Measurements from ENCODE around the gene PBRM1. TPM values are rescaled to one million over a fixed set of nuclear protein-coding genes. Genes with fewer than 3 reads are reported as not detected.
"Not testable (repeated sequence)": the region's sequence is repeated elsewhere in the genome, so short reads cannot be mapped to it uniquely, and the experiment has no call there.

The PBRM1 gene
- total RNA-seq (2012; rRNA removed), result 45.9 and 48.5 TPM in 2 replicates

DNA sequence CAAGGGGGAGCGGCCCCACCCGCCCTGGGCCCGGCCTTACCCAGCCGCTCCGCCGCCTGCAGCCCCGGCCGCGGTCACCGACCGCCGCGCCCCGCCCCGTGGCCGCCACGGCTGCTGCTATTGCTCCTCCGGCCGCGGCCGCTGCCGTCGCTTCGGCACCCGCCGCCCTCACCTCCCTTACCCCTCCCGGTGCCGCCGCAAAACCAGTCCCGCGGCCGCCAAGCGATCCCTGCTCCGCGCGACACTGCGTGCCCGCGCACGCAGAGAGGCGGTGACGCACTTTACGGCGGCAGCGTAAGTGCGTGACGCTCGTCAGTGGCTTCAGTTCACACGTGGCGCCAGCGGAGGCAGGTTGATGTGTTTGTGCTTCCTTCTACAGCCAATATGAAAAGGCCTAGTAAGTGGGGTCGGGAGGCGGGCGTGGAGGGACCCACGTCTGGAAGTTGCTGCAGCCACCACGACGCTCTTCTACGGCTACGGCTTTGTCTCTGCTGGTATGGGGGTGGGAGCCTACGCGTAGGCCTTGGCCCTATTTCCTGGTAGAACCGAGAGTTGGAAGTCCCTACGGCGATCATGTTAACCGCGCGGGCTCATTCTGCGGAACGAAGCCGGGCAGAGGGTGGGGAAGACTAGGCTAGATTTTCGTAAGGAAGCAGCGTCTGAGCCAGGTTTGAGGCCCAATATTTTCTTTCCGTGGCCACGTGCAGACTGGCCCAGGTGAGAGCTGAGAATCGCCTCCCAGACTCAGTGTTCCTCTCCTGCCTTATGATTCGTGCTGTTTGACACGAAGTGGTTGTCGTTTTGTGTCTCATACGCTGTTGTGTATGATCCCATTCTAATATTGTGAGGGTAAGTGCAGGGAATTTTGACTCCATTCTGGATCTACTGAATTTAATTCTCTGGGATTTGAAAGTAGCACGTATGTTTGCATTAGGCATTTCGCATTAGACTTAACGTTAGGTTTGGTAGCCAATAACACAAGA lies at the start of gene PBRM1, which contains the start of gene GNL3:
Gene PBRM1, minus strand, starts transcription at position 205 of the 983 bp plus-strand sequence.
Gene GNL3, plus strand, starts transcription at position 324 of the 983 bp plus-strand sequence. Its CDS starts 61 bp downstream, at position 385.
- H3K9ac ChIP-seq (ENCODE audit: low read depth, low read length), result peak within 1 kb of the TSS; percentile 93
- peak within 1 kb of the TSS; percentile 90 for H3K4me3 ChIP-seq (ENCODE audit: low read length)
- H3K36me3 ChIP-seq (ENCODE audit: insufficient read depth, low read length), result peaks cover 37% of the 10 kb centered on the region
- no peaks in the 10 kb centered on the region for H3K27me3 ChIP-seq (ENCODE audit: control insufficient read depth, insufficient read depth, low read length)
- peaks cover 42% of the 10 kb centered on the region for H3K4me1 ChIP-seq (ENCODE audit: control insufficient read depth, insufficient read depth, low read length)
- H3K9me3 ChIP-seq (replicated peaks; ENCODE audit: low read length), result no peaks in the 10 kb centered on the region
- peak within 1 kb of the TSS; percentile 79 for H3K4me2 ChIP-seq (ENCODE audit: low read length)

DNA sequence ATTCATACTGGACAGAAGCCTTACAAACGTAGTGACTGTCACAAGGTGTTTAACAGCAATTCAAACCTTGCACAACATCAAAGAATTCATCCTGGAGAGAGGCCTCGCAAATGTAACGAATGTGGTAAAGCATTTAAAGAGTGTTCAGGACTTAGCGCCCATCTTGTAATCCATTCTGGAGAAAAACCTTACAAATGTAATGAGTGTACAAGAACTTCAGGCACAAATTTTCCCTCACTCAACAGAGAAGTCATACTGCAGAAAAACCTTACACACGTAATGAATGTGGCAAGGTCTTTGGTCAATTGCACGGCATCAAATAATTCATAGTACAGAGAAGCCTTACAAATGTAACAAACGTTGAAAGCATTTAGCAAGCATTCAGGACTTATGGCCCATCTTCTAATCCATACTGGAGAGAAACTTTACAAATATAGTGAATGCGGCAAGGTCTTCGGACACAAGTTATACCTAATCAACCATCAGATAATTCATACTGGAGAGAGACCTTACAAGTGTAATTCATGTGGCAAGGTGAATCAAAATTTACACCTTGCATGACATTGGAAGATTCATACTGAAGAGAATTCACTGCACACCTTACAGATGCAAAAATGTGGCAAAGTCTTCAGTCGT lies 47.7 kb upstream of the PBRM1 start:
- H3K4me1 ChIP-seq (ENCODE audit: control insufficient read depth, insufficient read depth, low read length), result no peaks in the 10 kb centered on the region
- no peak overlapping the region for H3K4me3 ChIP-seq (ENCODE audit: low read length)
- no peak overlapping the region for H3K4me2 ChIP-seq (ENCODE audit: low read length)
- H3K36me3 ChIP-seq (ENCODE audit: insufficient read depth, low read length), result peaks cover 34% of the 10 kb centered on the region
- H3K27me3 ChIP-seq (ENCODE audit: control insufficient read depth, insufficient read depth, low read length), result no peaks in the 10 kb centered on the region
- H3K9me3 ChIP-seq (replicated peaks; ENCODE audit: low read length), result no peaks in the 10 kb centered on the region
- H3K9ac ChIP-seq (ENCODE audit: low read depth, low read length), result no peak overlapping the region

DNA sequence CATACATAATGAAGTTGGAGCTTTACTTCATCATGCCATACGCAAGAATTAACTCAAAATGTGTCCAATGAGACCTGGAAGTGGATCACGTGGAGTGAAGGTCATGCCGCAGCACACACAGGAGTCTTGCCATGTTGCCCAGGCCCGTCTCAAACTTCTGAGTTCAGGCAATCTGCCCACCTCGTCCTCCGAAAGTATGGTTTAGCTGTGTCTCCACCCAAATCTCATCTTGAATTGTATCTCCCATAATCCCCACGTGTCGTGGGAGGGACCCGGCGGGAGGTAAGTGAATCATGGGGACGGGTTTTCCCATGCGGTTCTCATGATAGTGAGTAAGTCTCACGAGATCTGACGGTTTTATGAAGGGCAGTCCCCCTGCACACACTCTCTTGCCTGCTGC lies 45.9 kb upstream of the PBRM1 start:
- Histone ChIP-seq H3K4me3 (ENCODE audit: low read length) (no peak overlapping the region), H3K9ac (ENCODE audit: low read depth, low read length) (no peak overlapping the region), H3K27me3 (ENCODE audit: control insufficient read depth, insufficient read depth, low read length) (no peaks in the 10 kb centered on the region), H3K4me2 (ENCODE audit: low read length) (no peak overlapping the region), H3K9me3 (replicated peaks; ENCODE audit: low read length) (no peaks in the 10 kb centered on the region), H3K36me3 (ENCODE audit: insufficient read depth, low read length) (peaks cover 31% of the 10 kb centered on the region), H3K4me1 (ENCODE audit: control insufficient read depth, insufficient read depth, low read length) (no peaks in the 10 kb centered on the region)

DNA sequence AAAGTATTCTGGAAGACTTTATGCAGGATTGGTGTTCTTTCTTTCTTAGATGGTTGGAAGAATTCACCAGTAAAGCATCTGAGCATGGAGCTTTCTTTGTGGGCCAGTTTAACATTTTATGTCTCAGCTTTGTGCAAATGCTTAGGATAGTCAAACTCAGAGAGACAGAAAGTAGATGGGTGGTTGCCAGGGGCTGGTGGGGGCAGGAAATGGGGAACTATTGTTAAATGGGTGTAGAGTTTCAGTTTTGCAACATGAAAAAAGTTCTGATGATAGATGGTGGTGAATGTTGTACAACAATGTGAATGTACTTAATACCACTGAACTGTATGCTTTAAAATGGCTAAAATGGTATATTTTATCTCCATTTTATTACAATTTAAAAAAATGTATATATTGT lies 45.0 kb upstream of the PBRM1 start:
- Histone ChIP-seq H3K27me3 (ENCODE audit: control insufficient read depth, insufficient read depth, low read length) (no peaks in the 10 kb centered on the region), H3K36me3 (ENCODE audit: insufficient read depth, low read length) (peaks cover 27% of the 10 kb centered on the region), H3K4me1 (ENCODE audit: control insufficient read depth, insufficient read depth, low read length) (no peaks in the 10 kb centered on the region), H3K9ac (ENCODE audit: low read depth, low read length) (no peak overlapping the region), H3K4me3 (ENCODE audit: low read length) (no peak overlapping the region), H3K9me3 (replicated peaks; ENCODE audit: low read length) (no peaks in the 10 kb centered on the region), H3K4me2 (ENCODE audit: low read length) (no peak overlapping the region)

DNA sequence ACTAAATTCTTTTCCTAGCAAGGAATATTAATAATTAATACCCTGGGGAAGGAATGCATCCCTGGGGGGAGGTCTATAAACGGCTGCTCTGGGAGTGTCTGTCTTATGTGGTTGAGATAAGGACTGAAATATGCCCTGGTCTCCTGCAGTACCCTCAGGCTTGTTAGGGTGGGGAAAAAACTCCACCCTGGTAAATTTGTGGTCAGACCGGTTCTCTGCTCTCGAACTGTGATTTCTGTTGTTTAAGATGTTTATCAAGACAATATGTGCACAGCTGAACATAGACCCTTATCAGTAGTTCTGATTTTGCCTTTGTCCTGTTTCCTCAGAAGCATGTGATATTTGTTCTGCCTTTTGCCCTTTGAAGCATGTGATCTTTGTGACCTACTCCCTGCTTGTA lies 43.0 kb upstream of the PBRM1 start:
- H3K4me2 ChIP-seq (ENCODE audit: low read length); H3K4me1 ChIP-seq (ENCODE audit: control insufficient read depth, insufficient read depth, low read length): not testable (repeated sequence)

DNA sequence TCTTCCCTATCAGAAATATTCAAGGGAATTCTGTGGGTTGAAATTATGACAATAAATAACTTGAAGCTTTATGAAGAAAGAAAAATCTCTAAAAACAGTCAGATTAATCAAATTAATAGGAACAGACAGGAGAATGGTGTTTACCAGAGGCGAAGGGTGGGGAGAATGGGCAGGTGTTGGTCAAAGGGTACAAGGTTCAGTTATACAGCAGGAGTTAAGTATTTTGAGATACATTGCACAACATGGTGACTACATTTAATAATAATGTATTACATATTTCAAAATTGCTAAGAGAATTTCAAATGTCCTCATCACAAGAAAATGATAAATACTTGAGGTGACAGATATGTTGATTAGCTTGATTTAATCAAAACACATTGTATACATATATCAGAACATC lies 38.8 kb upstream of the PBRM1 start:
- H3K27me3 ChIP-seq (ENCODE audit: control insufficient read depth, insufficient read depth, low read length), result no peaks in the 10 kb centered on the region
- no peaks in the 10 kb centered on the region for H3K9me3 ChIP-seq (replicated peaks; ENCODE audit: low read length)
- H3K4me3 ChIP-seq (ENCODE audit: low read length), result no peak overlapping the region
- no peaks in the 10 kb centered on the region for H3K4me1 ChIP-seq (ENCODE audit: control insufficient read depth, insufficient read depth, low read length)
- no peak overlapping the region for H3K9ac ChIP-seq (ENCODE audit: low read depth, low read length)
- no peak overlapping the region for H3K4me2 ChIP-seq (ENCODE audit: low read length)
- H3K36me3 ChIP-seq (ENCODE audit: insufficient read depth, low read length), result peaks cover 3% of the 10 kb centered on the region

More for the DNA sequence above, 43.0 kb upstream of the PBRM1 start:
- H3K9me3 ChIP-seq (replicated peaks; ENCODE audit: low read length); H3K9ac ChIP-seq (ENCODE audit: low read depth, low read length); H3K4me3 ChIP-seq (ENCODE audit: low read length); H3K27me3 ChIP-seq (ENCODE audit: control insufficient read depth, insufficient read depth, low read length): not testable (repeated sequence)
- H3K36me3 ChIP-seq (ENCODE audit: insufficient read depth, low read length), result peaks cover 21% of the 10 kb centered on the region

DNA sequence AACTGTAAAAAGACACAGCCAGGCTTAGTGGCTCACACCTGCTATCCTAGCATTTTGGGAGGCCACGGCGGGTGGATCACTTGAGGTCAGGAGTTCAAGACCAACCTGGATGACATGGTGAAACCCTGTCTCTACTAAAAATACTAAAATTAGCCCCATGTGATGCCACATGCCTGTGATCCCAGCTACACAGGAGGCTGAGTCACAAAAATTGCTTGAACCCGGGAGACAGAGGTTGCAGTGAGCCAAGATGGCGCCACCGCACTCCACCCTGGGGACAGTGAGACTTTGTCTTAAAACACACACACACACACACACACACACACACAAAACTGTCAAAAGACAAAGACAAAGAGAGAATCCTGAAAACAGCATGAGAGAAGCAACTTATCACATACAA lies 38.2 kb upstream of the PBRM1 start:
- no peaks in the 10 kb centered on the region for H3K4me1 ChIP-seq (ENCODE audit: control insufficient read depth, insufficient read depth, low read length)
- no peaks in the 10 kb centered on the region for H3K9me3 ChIP-seq (replicated peaks; ENCODE audit: low read length)
- no peaks in the 10 kb centered on the region for H3K27me3 ChIP-seq (ENCODE audit: control insufficient read depth, insufficient read depth, low read length)
- no peak overlapping the region for H3K9ac ChIP-seq (ENCODE audit: low read depth, low read length)
- H3K4me2 ChIP-seq (ENCODE audit: low read length), result no peak overlapping the region
- no peak overlapping the region for H3K4me3 ChIP-seq (ENCODE audit: low read length)
- H3K36me3 ChIP-seq (ENCODE audit: insufficient read depth, low read length), result peaks cover 6% of the 10 kb centered on the region

DNA sequence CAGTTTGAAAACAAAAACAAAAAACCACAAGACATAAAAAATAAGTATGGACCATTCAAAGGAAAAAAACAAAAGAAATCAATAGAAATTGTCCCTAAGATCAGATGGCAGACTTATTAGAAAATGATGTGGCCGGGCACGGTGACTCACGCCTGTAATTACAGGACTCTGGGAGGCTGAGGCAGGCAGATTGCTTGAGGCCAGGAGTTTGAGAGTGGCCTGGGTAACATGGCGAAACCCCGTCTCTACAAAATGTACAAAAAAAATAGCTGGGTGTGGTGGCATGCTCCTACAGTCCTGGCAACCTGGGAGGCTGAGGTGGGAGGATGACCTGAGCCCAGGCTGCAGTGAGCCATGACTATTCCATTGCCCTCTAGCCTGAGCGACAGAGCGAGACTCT lies 36.8 kb upstream of the PBRM1 start:
- H3K36me3 ChIP-seq (ENCODE audit: insufficient read depth, low read length), result peaks cover 4% of the 10 kb centered on the region
- H3K27me3 ChIP-seq (ENCODE audit: control insufficient read depth, insufficient read depth, low read length), result no peaks in the 10 kb centered on the region
- no peaks in the 10 kb centered on the region for H3K4me1 ChIP-seq (ENCODE audit: control insufficient read depth, insufficient read depth, low read length)
- H3K4me2 ChIP-seq (ENCODE audit: low read length), result no peak overlapping the region
- no peak overlapping the region for H3K4me3 ChIP-seq (ENCODE audit: low read length)
- no peak overlapping the region for H3K9ac ChIP-seq (ENCODE audit: low read depth, low read length)
- no peaks in the 10 kb centered on the region for H3K9me3 ChIP-seq (replicated peaks; ENCODE audit: low read length)

DNA sequence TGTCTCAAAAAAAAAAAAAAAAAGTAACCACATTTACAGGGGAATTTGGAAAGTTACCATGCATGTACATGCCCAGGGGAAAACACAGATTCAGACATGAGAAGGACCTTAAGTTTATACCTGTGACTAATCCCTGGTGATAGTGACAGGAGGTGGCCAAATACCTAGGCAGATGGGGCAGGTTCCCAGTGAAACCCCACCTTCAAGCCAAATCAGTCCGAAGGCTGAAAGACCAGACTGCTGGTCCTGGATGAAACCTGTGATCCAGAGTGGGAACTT lies 36.0 kb upstream of the PBRM1 start:
- H3K27me3 ChIP-seq (ENCODE audit: control insufficient read depth, insufficient read depth, low read length), result no peaks in the 10 kb centered on the region
- H3K9ac ChIP-seq (ENCODE audit: low read depth, low read length), result no peak overlapping the region
- H3K36me3 ChIP-seq (ENCODE audit: insufficient read depth, low read length), result peaks cover 7% of the 10 kb centered on the region
- H3K9me3 ChIP-seq (replicated peaks; ENCODE audit: low read length), result no peaks in the 10 kb centered on the region
- H3K4me2 ChIP-seq (ENCODE audit: low read length), result no peak overlapping the region
- no peak overlapping the region for H3K4me3 ChIP-seq (ENCODE audit: low read length)
- no peaks in the 10 kb centered on the region for H3K4me1 ChIP-seq (ENCODE audit: control insufficient read depth, insufficient read depth, low read length)

DNA sequence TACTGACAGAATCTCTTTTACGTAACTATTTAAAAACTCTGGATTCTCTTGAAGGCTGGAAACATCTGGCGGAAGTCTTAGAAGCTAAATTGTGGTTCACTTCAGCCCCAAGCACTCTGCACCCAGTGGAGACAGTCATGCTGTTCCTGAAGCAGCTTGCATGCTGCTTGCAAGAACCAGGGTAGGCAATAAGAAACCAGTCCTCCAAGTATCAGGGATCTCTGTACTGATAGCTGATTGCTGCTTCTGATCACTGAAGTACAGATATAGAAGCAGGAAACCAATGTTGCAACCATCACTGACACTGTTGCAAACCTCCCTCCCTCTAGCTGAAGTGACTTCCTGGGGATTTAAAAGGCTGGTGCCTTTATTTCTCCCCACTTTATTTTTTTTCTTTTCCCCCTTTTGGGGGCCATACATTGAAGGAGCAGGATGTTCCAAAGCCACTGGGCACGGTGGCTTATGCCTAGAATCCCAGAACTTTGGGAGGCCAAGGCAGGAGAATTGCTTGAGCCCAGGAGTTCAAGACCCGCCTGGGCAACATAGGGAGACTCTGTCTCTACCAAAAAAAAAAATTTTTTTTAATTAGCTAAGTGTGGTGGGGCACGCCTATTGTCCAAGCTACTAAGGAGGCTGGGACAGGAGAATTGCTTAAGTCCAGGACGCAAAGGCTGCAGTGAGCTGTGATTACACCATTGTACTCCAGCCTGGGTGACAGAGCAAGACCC lies 35.5 kb upstream of the PBRM1 start:
- H3K27me3 ChIP-seq (ENCODE audit: control insufficient read depth, insufficient read depth, low read length), result no peaks in the 10 kb centered on the region
- H3K4me3 ChIP-seq (ENCODE audit: low read length), result no peak overlapping the region
- H3K4me1 ChIP-seq (ENCODE audit: control insufficient read depth, insufficient read depth, low read length), result no peaks in the 10 kb centered on the region

DNA sequence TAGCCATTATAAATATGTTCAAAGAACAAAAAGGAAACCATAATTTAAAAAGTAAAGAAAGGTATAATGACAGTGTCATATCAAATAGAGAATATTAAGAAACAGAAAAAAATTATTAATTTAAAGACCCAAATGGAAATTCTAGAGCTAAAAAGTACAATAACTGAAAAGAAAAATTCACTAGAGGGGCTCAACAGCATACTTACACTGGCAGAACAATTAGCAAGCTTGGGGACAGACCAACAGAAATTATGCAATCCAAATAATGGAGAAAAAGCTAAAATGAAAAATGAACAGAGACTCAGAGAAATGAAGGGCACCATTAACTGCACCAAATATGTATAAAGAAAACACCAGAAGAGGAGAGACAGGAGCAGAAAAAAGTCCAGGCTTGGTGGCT lies 33.9 kb upstream of the PBRM1 start:
- no peaks in the 10 kb centered on the region for H3K27me3 ChIP-seq (ENCODE audit: control insufficient read depth, insufficient read depth, low read length)
- H3K4me2 ChIP-seq (ENCODE audit: low read length), result no peak overlapping the region
- H3K4me1 ChIP-seq (ENCODE audit: control insufficient read depth, insufficient read depth, low read length), result no peaks in the 10 kb centered on the region
- no peaks in the 10 kb centered on the region for H3K9me3 ChIP-seq (replicated peaks; ENCODE audit: low read length)
- H3K4me3 ChIP-seq (ENCODE audit: low read length), result no peak overlapping the region
- H3K9ac ChIP-seq (ENCODE audit: low read depth, low read length), result no peak overlapping the region
- H3K36me3 ChIP-seq (ENCODE audit: insufficient read depth, low read length), result peaks cover 7% of the 10 kb centered on the region

More for the DNA sequence above, 35.5 kb upstream of the PBRM1 start:
- Histone ChIP-seq H3K36me3 (ENCODE audit: insufficient read depth, low read length) (peaks cover 7% of the 10 kb centered on the region), H3K9ac (ENCODE audit: low read depth, low read length) (no peak overlapping the region), H3K9me3 (replicated peaks; ENCODE audit: low read length) (no peaks in the 10 kb centered on the region), H3K4me2 (ENCODE audit: low read length) (no peak overlapping the region)
